Measurements from ENCODE around the gene C2CD5.

The C2CD5 gene

GRCh38 chr12:22413592-22413991 lies 130.8 kb downstream of the C2CD5 start:
- no peak for DNase-seq

- no peak for DNase-seq
Observed at GRCh38 chr12:22412581-22412980, 131.8 kb downstream of the C2CD5 start.

GRCh38 chr12:22410486-22410885 lies 133.9 kb downstream of the C2CD5 start:
- DNase-seq, result no peak

DNA sequence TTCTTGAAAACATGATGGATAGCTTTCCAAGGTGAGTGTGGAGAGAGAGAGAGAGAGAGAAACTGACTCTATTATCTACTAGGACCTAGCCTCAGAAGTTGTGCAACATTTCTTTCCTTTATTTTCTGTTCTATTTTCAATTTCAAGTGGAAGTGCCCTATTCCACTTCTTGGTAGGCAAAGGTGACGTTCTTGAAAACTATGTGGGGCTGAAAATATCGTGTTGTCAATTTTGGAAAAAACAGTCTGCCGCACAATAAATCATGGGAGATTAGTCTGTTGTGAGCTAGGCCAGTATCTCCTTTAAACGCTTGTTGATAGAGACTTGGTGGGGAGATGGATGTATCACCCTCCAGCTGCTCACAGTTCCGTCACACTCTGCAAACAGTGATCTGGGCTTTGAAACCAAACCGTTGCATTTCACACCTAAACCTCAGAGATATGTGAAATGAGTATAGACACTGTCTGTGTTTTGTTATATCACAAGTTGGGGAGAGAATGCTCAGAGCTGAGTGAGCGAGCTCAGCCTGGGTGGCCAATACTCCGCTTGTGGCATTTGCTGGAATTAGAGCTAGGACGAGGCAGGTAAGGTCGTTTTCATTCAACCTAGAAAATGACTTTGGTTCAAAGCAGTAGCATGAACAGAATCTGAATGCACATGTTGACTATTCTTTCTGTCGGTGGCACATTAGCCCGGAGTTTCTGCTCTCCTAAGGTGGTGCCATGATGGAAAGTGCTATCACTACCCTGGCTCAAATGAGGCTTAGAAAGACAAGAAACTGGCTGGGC lies 134.8 kb downstream of the C2CD5 start:
- DNase-seq, result no peak

DNA sequence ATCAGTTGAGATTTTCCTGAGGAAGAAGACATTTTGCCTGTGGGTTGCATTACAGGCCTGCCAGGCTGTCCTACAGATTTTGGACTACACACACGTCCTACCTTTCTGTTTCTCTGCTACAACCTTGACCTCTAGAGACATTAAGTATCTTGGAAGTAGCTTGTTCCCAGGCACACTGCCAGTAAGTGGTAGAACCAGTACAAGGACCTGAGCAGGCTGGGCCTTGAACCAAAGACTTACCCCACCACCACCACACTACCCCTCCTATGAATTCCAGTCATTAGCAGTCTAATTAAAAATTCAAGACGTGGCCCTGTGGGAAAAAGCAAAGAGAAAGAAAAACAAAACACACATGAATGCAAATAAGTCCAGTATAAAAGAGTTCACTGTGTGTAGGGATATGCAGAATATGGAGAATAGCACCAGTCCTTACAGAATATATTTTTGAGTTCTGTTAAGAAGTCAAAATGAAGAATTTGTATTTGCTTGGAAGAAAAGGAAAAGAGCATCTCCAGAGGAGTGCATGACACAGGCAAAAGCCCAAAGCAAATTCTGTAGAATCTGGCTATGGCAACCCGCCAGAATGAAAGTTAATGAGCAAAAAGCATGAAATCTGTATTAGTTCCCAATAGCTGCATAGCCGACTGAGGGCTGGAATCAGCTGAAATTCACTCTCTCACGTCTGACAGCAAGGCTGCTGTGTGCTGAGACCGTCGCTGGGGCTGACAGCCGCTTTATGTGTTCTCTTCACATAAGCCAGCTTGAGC lies 135.5 kb downstream of the C2CD5 start:
- no peak for DNase-seq

GRCh38 chr12:22407397-22407796 lies 136.9 kb downstream of the C2CD5 start:
- no peak for DNase-seq

- DNase-seq, result no peak
Observed at GRCh38 chr12:22406627-22407026, 137.7 kb downstream of the C2CD5 start.

- no peak for DNase-seq
Observed at GRCh38 chr12:22399464-22400180, 144.7 kb downstream of the C2CD5 start.
